DND-41 (cell line): ENCODE results near the gene TRMT112.
A peak's percentile ranks its signal among the peaks of the same experiment; 100 is the strongest.

Experiments used
- ATAC-seq: fragments of 200-7000 bp; cut with Tn5 transposase; 3 replicates; pipeline ENCODE4 v1.9.1; 2021; ENCODE audit warnings: low read depth; ENCODE audit not compliant: insufficient read depth
- DNase-seq: peaks from one replicate; pipeline ENCODE4 v3.0.0-alpha.2; 2020
- H2AFZ ChIP-seq: 2 replicates; pipeline ENCODE4 v1.6.0; 2012; ENCODE audit warnings: low read depth, low read length
- H3K27ac ChIP-seq: 2 replicates; pipeline ENCODE4 v1.5.1; 2012; ENCODE audit warnings: low read length, inconsistent platforms
- H3K27me3 ChIP-seq: fragments of 200-600 bp; sonication (generic); 2 replicates; pipeline ENCODE4 v1.6.0; 2012; ENCODE audit warnings: low read length, mild to moderate bottlenecking, inconsistent platforms; ENCODE audit not compliant: insufficient read depth, poor library complexity
- H3K36me3 ChIP-seq: 2 replicates; pipeline ENCODE4 v1.5.1; 2012; ENCODE audit warnings: low read length, inconsistent platforms; ENCODE audit not compliant: insufficient read depth
- H3K4me1 ChIP-seq: 2 replicates; pipeline ENCODE4 v1.5.1; 2012; ENCODE audit warnings: mild to moderate bottlenecking, low read length; ENCODE audit not compliant: insufficient read depth
- H3K4me2 ChIP-seq: 2 replicates; pipeline ENCODE4 v1.6.0; 2012; ENCODE audit warnings: mild to moderate bottlenecking, moderate library complexity, low read length, inconsistent platforms; ENCODE audit not compliant: insufficient read depth
- H3K4me3 ChIP-seq, 2 experiments: fragments of 200-600 bp in 1 of 2; shearing (Covaris generic) in 1 of 2; 2 replicates each; pipeline ENCODE4 v1.5.1; 2012 to 2016; ENCODE audit warnings: inconsistent platforms in 2 of 2, low read length in 2 of 2, mild to moderate bottlenecking in 2 of 2, low read depth in 1 of 2, moderate library complexity in 1 of 2
- H3K79me2 ChIP-seq: 2 replicates; pipeline ENCODE4 v1.6.0; 2012; ENCODE audit warnings: low read length, inconsistent platforms; ENCODE audit not compliant: insufficient read depth
- H3K9ac ChIP-seq: 2 replicates; pipeline ENCODE4 v1.6.0; 2012; ENCODE audit warnings: low read depth, mild to moderate bottlenecking, inconsistent platforms, low read length, moderate library complexity
- H3K9me3 ChIP-seq: 2 replicates; pipeline ENCODE4 v1.5.1; 2012; ENCODE audit warnings: low read length, moderate library complexity, mild to moderate bottlenecking, inconsistent platforms; ENCODE audit not compliant: insufficient read depth, severe bottlenecking
- H4K20me1 ChIP-seq: 2 replicates; pipeline ENCODE4 v1.6.0; 2012; ENCODE audit warnings: low read length; ENCODE audit not compliant: insufficient read depth
- CTCF ChIP-seq: IDR thresholded peaks from 2 replicates; pipeline ENCODE4 v1.5.1; 2012; ENCODE audit warnings: borderline replicate concordance, low read length, moderate library complexity, mild to moderate bottlenecking; ENCODE audit not compliant: poor library complexity, severe bottlenecking; ENCODE audit errors: extremely low read depth
- EZH2 ChIP-seq: IDR thresholded peaks from 3 replicates; pipeline ENCODE4 v1.6.1; 2012; ENCODE audit warnings: borderline replicate concordance, low read depth, mild to moderate bottlenecking, moderate library complexity, low read length, inconsistent platforms; ENCODE audit not compliant: severe bottlenecking

The TRMT112 gene

DNA sequence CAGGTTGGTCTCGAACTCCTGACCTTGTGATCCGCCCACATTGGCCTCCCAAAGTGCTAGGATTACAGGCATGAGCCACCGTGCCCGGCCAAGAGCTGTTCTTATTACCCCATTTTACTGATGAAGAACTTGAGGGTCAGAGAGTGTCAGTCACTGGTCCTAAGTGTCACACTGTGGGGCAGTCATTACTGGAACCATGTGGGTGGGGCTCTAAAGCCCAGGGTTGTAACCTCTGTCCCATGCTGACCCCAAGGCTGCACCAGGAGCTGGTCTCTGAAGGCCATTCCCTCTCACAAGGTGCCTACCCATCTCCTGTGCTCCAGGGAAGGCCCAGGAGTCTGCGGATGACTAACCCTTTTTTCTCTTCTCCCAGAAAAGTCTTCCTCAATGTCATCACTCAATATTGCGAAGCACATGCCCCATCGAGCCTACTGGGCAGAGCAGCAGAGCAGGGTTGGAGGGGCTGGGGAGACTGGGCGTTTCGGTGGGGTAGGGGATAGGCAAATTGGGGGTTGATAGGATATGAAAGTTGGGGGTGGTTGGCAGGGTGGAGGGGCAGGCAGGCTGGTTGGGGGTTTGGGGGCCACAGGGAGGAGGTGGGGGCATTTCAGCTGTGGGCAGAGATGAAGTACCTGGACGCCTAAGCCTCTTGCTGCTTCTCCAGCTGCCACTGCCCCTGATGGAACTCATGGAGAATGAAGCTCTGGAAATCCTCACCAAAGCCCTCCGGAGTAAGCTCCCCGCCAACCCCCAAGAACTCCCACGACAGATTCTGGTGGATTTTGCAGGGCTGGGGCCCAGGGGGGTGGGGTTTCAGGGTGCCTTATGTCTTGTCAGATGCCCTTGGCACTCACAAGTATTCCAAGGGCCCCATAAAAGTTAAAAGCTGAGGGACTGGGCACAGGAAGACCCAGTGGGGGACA, 14.0 kb downstream of the TRMT112 start:
- H3K9me3 ChIP-seq, result no peaks in the 10 kb centered on the region
- peaks cover 23% of the 10 kb centered on the region for H4K20me1 ChIP-seq
- peak overlapping the region; percentile 84 for H3K9ac ChIP-seq
- no peak overlapping the region for H2AFZ ChIP-seq
- DNase-seq (no peak), ATAC-seq (no peak)
- H3K36me3 ChIP-seq, result peaks cover 14% of the 10 kb centered on the region
- peaks cover 43% of the 10 kb centered on the region for H3K4me1 ChIP-seq
- peaks cover 2% of the 10 kb centered on the region for H3K27me3 ChIP-seq
- no peak for TF ChIP-seq CTCF
- TF ChIP-seq EZH2, result no peak
- peaks cover 26% of the 10 kb centered on the region for H3K79me2 ChIP-seq
- peak overlapping the region in 1 of 2 experiments; percentile 78; a peak in 2 of 4 replicates for H3K4me3 ChIP-seq
- H3K27ac ChIP-seq, result peak overlapping the region; percentile 95
- H3K4me2 ChIP-seq, result peak overlapping the region; percentile 93

- Histone ChIP-seq H3K4me3 (peak within 1 kb of the TSS in 1 of 2 experiments; percentile 50; a peak in 2 of 4 replicates), H3K4me1 (peaks cover 23% of the 10 kb centered on the region), H2AFZ (peak within 1 kb of the TSS; percentile 64), H3K36me3 (no peaks in the 10 kb centered on the region), H3K27me3 (peaks cover 16% of the 10 kb centered on the region), H3K9ac (peak within 1 kb of the TSS; percentile 29), H3K9me3 (no peaks in the 10 kb centered on the region), H3K4me2 (peak within 1 kb of the TSS; percentile 61), H3K27ac (no peak within 1 kb of the TSS), H4K20me1 (0 out of 2 replicates have a peak, but pooled peaks cover 7% of the 10 kb centered on the region), H3K79me2 (no peaks in the 10 kb centered on the region)
- TF ChIP-seq CTCF (no peak), EZH2 (no peak)
- DNase-seq (no peak), ATAC-seq (no peak)
Observed at GRCh38 chr11:64299847-64300648, 17.3 kb downstream of the TRMT112 start, which contains the start of gene CATSPERZ. TSS of gene CATSPERZ (plus strand) at chr11:64300358. CDS start at chr11:64300411, 53 bp downstream.

DNA sequence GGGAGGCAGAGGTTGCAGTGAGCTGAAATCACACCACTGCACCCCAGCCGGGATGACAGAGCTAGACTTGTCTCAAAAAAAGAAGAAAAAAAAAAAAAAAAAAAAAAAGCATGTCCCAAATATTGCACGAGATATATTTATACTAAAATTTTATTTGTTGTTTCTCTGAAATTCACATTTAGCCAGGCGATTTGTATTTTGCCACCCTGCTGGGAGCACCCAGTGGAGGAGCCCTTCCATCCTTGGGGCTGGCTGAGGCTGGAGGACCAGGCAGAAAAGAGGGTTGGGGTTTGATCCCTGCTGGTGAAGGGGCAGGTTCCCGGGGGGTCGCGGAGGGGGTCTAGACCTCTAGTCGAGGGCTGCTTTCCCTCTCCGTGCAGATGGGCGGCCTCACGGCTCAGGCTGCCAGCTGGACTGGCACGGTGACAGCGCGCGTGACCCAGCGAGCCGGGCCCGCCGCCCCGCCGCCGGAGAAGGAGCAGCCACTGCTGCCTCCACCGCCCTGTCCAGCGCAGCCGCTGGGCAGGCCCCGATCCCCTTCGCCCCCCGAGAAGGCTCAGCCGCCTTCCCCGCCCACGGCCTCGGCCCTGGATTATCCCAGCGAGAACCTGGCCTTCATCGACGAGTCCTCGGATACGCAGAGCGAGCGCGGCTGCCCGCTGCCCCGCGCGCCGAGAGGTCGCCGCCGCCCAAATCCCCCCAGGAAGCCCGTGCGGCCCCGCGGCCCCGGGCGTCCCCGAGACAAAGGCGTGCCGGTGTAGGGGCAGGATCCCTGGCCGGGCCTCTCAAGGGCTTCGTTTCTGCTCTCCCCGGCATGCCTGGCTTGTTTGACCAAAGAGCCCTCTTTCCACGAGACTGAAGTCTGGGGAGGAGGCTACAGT, 18.2 kb downstream of the TRMT112 start:
- 0 out of 2 replicates have a peak, but pooled peaks cover 7% of the 10 kb centered on the region for H4K20me1 ChIP-seq
- DNase-seq (no peak), ATAC-seq (no peak)
- peaks cover 17% of the 10 kb centered on the region for H3K4me1 ChIP-seq
- H3K79me2 ChIP-seq, result no peaks in the 10 kb centered on the region
- H3K4me2 ChIP-seq, result no peak overlapping the region
- H2AFZ ChIP-seq, result no peak overlapping the region
- H3K9me3 ChIP-seq, result no peaks in the 10 kb centered on the region
- TF ChIP-seq EZH2 (no peak), CTCF (no peak)
- H3K27ac ChIP-seq, result no peak overlapping the region
- H3K4me3 ChIP-seq, result no peak overlapping the region
- no peak overlapping the region for H3K9ac ChIP-seq
- H3K27me3 ChIP-seq, result peaks cover 16% of the 10 kb centered on the region
- H3K36me3 ChIP-seq, result no peaks in the 10 kb centered on the region
